Activated CD8-positive, alpha-beta memory T cell treated with anti-CD3 and anti-CD28 coated beads for 48 hours (primary cell): Measurements from ENCODE around the gene RPL38.

ENCODE experiments used
- DNase-seq, 3 experiments: peaks; one replicate each; pipeline ENCODE4 v3.0.0-alpha.2; 2020; ENCODE audit warnings: low read depth in 2 of 3, low spot score in 2 of 3

The RPL38 gene

GRCh38 chr17:74245871-74246270 is 42.4 kb downstream of the RPL38 start:
- no peak for DNase-seq

GRCh38 chr17:74249590-74250270 is 46.3 kb downstream of the RPL38 start:
- DNase-seq: no peak

- DNase-seq: no peak
Measured at GRCh38 chr17:74250324-74250995, 47.0 kb downstream of the RPL38 start.

GRCh38 chr17:74251051-74251450 is 47.6 kb downstream of the RPL38 start:
- DNase-seq: no peak

- DNase-seq: no peak
Measured at GRCh38 chr17:74251569-74251968, 48.1 kb downstream of the RPL38 start.

- no peak for DNase-seq
Measured at GRCh38 chr17:74252211-74252610, 48.7 kb downstream of the RPL38 start.

GRCh38 chr17:74253036-74253435 is 49.6 kb downstream of the RPL38 start:
- no peak for DNase-seq

- no peak for DNase-seq
Measured at GRCh38 chr17:74257311-74257710, 53.8 kb downstream of the RPL38 start.

- no peak for DNase-seq
Measured at GRCh38 chr17:74259667-74260524, 56.4 kb downstream of the RPL38 start.
